Midbrain (tissue), 1 donor: ENCODE results near the gene MFN1.

Experiments
- DNase-seq: peaks from one replicate; lab custom pipeline; 2025; lab: John Stamatoyannopoulos, UW

MFN1 gene

GRCh38 chr3:179430277-179430870, 82.9 kb downstream of the MFN1 start:
- no peak for DNase-seq

- DNase-seq: peak; percentile 27
These were observed 84.5 kb downstream of the MFN1 start for GRCh38 chr3:179432021-179432420.

GRCh38 chr3:179432451-179432850, 84.9 kb downstream of the MFN1 start:
- DNase-seq: no peak

- DNase-seq: no peak
These were observed 89.0 kb downstream of the MFN1 start for GRCh38 chr3:179436517-179436916.

- no peak for DNase-seq
These were observed 91.3 kb downstream of the MFN1 start for GRCh38 chr3:179438841-179439240.
